GM20000 (cell line): ENCODE data around the gene HDAC4.

ENCODE experiments used
- DNase-seq: peaks from one replicate; pipeline ENCODE4 v3.0.0; 2012; ENCODE audit warnings: low spot score
- CTCF ChIP-seq: IDR thresholded peaks from 2 replicates; pipeline ENCODE4 v1.5.1; 2012; ENCODE audit warnings: mild to moderate bottlenecking, control low read depth; ENCODE audit errors: extremely low read depth, missing control alignments

Gene HDAC4

GRCh38 chr2:239277401-239278085 is 123.3 kb downstream of the HDAC4 start:
- no peak for DNase-seq
- no peak for TF ChIP-seq CTCF

GRCh38 chr2:239276851-239277250 is 124.0 kb downstream of the HDAC4 start:
- TF ChIP-seq CTCF = no peak
- no peak for DNase-seq

GRCh38 chr2:239275847-239276831 is 124.7 kb downstream of the HDAC4 start:
- no peak for DNase-seq
- no peak for TF ChIP-seq CTCF

GRCh38 chr2:239275044-239275685 is 125.7 kb downstream of the HDAC4 start:
- DNase-seq = peak; percentile 81
- TF ChIP-seq CTCF = no peak

- no peak for DNase-seq
- TF ChIP-seq CTCF = no peak
Observed at GRCh38 chr2:239274391-239275043, 126.3 kb downstream of the HDAC4 start.

- no peak for TF ChIP-seq CTCF
- no peak for DNase-seq
Observed at GRCh38 chr2:239273280-239274234, 127.3 kb downstream of the HDAC4 start.
